Epithelial cell of proximal tubule (primary cell): Measurements from ENCODE around the gene NLGN2. TPM values are rescaled to one million over a fixed set of nuclear protein-coding genes. Genes with fewer than 3 reads are reported as not detected.

ENCODE experiments used
- DNase-seq: peaks from one replicate; pipeline ENCODE4 v3.0.0-alpha.2; 2011; ENCODE audit warnings: low read depth
- H3K4me3 ChIP-seq: 2 replicates; pipeline ENCODE4 v1.5.1; 2011; ENCODE audit warnings: low read depth, mild to moderate bottlenecking, low read length
- total RNA-seq: library from RNA; depleted of rRNA; stranded (reverse); fragments of >200 nt; gene quantifications from 2 replicates; pipeline ENCODE4 v1.2.3, GENCODE V29; 2015
- TF ChIP-seq, protein P1 (sequence below): conservative IDR thresholded peaks from 2 replicates; pipeline ENCODE4 v1.5.1; 2012; ENCODE audit warnings: low read depth, mild to moderate bottlenecking, low read length

Gene NLGN2
- total RNA-seq, 1 donor from 2014 or later: 10.3 TPM

DNA sequence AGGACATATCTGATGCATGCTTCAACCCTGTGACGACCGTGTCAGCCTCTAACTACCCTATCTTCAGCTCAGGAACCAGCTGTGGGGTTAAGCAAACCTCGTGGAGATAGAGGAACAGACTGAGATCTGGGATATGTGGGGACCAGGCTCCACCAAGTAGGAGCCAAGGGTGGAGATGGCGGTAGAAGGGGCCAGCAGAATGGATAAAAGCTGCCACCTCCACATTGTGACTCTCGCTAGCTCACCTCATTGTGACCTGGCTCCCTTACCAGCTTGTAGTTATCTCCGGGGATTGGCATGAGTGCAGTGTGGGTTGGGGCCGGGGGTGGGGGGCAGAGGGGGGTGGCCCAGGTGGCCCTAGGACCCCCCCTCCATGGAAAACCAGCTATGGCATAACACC lies 17.7 kb downstream of the NLGN2 start, which contains the start of gene SPEM2:
Gene SPEM2, plus strand, starts transcription at position 301 of the 400 bp plus-strand sequence. Its CDS starts 73 bp downstream, at position 374.
- TF ChIP-seq, protein P1, sequence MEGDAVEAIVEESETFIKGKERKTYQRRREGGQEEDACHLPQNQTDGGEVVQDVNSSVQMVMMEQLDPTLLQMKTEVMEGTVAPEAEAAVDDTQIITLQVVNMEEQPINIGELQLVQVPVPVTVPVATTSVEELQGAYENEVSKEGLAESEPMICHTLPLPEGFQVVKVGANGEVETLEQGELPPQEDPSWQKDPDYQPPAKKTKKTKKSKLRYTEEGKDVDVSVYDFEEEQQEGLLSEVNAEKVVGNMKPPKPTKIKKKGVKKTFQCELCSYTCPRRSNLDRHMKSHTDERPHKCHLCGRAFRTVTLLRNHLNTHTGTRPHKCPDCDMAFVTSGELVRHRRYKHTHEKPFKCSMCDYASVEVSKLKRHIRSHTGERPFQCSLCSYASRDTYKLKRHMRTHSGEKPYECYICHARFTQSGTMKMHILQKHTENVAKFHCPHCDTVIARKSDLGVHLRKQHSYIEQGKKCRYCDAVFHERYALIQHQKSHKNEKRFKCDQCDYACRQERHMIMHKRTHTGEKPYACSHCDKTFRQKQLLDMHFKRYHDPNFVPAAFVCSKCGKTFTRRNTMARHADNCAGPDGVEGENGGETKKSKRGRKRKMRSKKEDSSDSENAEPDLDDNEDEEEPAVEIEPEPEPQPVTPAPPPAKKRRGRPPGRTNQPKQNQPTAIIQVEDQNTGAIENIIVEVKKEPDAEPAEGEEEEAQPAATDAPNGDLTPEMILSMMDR: no peak
- H3K4me3 ChIP-seq: no peak within 1 kb of the TSS
- no peak for DNase-seq

DNA sequence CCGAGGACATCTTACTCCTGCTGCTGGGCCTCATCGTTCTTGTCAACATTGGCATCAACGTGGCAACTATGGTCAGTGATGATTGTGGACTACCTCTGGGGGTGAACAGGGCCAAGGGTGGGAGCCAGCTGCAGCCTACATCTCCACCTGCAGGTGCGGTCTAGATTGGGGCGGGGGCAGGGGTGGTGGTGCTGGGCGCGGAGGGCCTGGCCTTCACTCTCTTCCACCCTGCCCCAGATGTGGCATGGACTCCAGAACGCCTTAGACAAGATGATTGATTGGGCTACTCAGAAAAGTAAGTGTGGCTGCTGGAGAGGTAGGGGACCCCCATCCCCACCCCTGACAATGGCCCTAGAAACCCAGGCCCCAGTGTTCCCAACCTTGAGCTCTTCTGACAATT lies 18.1 kb downstream of the NLGN2 start:
- no peak for DNase-seq
- no peak overlapping the region for H3K4me3 ChIP-seq
- TF ChIP-seq, protein P1: no peak

DNA sequence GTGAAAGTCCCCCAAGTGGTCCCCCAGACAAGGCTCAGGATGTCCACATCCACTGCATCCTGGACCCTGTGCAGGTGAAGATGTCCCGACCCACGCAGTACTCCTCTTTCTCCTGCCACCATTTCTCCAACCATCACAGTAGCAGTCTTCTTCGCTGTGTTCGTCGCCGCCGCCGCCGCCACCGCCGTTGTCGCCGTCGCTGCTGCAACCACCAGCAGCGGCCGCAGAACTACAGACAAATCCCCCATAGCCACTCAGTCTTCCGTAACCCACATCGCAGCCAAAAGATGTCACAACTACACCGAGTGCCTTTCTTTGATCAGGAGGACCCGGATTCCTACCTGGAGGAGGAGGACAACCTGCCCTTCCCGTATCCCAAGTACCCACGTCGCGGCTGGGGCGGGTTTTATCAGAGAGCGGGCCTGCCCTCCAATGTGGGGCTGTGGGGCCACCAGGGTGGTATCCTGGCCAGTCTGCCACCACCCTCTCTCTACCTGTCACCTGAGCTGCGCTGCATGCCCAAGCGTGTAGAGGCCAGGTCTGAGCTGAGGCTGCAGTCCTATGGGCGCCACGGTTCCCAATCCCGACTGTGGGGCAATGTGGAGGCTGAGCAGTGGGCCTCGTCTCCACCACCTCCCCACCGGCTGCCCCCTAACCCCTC lies 18.7 kb downstream of the NLGN2 start:
- TF ChIP-seq, protein P1: no peak
- DNase-seq: no peak
- no peak overlapping the region for H3K4me3 ChIP-seq

DNA sequence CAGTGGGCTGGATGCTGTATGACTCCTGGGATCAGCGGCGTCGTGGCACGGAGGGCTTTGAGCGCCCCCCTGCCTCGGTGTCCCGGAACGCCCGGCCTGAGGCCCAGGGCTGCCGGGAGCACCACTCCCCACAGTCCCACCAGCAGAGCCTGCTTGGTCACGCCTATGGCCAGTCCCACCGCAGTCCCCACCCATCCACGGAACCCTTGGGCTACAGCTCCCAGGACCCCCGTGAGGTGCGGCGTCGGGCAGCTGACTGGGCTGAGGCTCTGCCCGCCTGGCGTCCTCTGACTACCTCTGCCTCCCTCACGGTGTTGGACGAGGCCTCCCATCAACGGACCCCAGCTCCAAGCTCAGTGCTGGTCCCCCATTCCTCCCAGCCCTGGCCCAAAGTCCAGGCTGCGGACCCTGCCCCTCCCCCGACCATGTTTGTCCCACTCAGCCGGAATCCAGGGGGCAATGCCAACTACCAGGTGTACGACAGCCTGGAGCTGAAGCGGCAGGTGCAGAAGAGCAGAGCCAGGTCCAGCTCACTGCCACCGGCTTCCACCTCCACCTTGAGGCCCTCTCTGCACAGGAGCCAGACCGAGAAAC lies 19.3 kb downstream of the NLGN2 start:
- DNase-seq: no peak
- TF ChIP-seq, protein P1: no peak
- no peak overlapping the region for H3K4me3 ChIP-seq

DNA sequence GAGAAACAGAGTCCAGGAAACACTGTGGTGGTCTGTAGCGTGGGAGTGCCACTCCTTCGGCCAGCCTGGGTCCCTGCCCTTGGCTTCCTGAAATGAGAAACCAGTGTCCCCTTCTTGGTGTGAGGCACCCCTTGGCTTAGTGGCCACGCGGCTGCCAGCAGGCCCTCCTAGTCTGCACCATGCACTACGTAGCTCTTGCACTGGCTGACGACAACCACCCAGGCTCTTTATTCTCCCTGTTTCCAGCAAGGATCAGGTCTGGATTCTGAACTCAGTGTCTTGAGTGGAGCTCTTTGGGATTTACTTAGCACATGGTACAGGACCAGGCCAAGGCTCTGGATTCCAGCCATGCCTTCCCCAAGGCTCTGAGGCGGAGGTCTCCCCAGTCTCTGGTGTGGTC lies 19.9 kb downstream of the NLGN2 start:
- DNase-seq: no peak
- no peak overlapping the region for H3K4me3 ChIP-seq
- TF ChIP-seq, protein P1: no peak

DNA sequence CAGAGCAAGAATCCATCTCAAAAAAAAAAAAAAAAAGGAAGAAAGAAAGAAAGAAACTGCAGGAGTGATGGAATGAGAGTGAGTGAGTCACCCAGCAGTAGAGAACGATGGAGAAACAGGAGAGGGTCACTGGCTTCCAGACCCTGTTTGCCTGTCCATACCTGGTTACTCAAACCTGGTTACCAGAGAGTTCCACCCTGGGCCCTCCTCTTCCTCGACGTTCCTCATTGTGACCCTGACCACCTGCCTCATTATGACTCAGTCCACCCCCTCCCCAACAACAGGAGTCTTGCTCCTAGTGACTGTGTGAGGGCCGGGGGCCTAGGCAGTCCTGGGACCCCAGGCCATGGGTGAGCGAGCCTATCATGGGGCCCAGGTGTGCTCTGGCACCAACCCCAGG lies 20.9 kb downstream of the NLGN2 start, which contains the start of gene SPEM3:
Gene SPEM3, plus strand, starts transcription at position 301 of the 400 bp plus-strand sequence. Its CDS starts 46 bp downstream, at position 347.
- no peak within 1 kb of the TSS for H3K4me3 ChIP-seq
- TF ChIP-seq, protein P1: no peak
- DNase-seq: no peak
